A549 (cell line): ENCODE results near the gene FAM111B. TPM values are rescaled to one million over a fixed set of nuclear protein-coding genes. Genes with fewer than 3 reads are reported as not detected.
A peak's percentile ranks its signal among the peaks of the same experiment; 100 is the strongest.
"Not testable (repeated sequence)": the region's sequence is repeated elsewhere in the genome, so short reads cannot be mapped to it uniquely, and the experiment has no call there.

Experiments used
- ATAC-seq, 2 experiments: fragments of 200-7000 bp in 1 of 2; fragments of >200 bp in 1 of 2; cut with Nextera tagmentation in 1 of 2; cut with Tn5 transposase in 1 of 2; 3 replicates each; pipeline versions ENCODE4 v1.8.0 to v1.9.1; 2018 to 2020; ENCODE audit warnings: mild to moderate bottlenecking in 1 of 2, moderate library complexity in 1 of 2
- CTCF ChIA-PET: fragments of 300-600 bp; sonication (Branson Sonifier 250); formaldehyde crosslinking; extraction: SDS; loops from one replicate; lab custom pipeline; 2021; ENCODE audit warnings: antibody characterized with exemption, inconsistent platforms; lab: Yijun Ruan, JAX
- POLR2A ChIA-PET: fragments of 350-600 bp; formaldehyde crosslinking; extraction: SDS; loops from one replicate; lab custom pipeline; 2021; ENCODE audit warnings: antibody characterized with exemption, inconsistent platforms; lab: Yijun Ruan, JAX
- DNase-seq, 2 experiments: peaks; one replicate each; pipeline versions ENCODE4 v3.0.0 to v3.0.0-alpha.2; 2011 to 2016; ENCODE audit warnings: low read depth in 1 of 2, low spot score in 1 of 2
- FAIRE-seq: peaks from 2 replicates; lab custom pipeline; 2011; peaks lifted over from hg19 to GRCh38; lab: Jason Lieb, UNC
- H3K27ac ChIP-seq, 2 experiments: fragments of >200 bp; sonication (Bioruptor Twin); formaldehyde crosslinking; 3 replicates each; pipeline ENCODE4 v1.5.1; 2016 to 2017
- H3K4me1 ChIP-seq: fragments of >200 bp; sonication (Bioruptor Twin); formaldehyde crosslinking; 3 replicates; pipeline ENCODE4 v1.6.1; 2016
- H3K4me2 ChIP-seq: fragments of >200 bp; sonication (Bioruptor Twin); formaldehyde crosslinking; 3 replicates; pipeline ENCODE4 v1.6.1; 2016
- H3K4me3 ChIP-seq: fragments of >200 bp; sonication (Bioruptor Twin); formaldehyde crosslinking; 3 replicates; pipeline ENCODE4 v1.5.1; 2016
- H3K9me3 ChIP-seq: fragments of >200 bp; sonication (Bioruptor Twin); formaldehyde crosslinking; 3 replicates; pipeline ENCODE4 v1.6.1; 2016
- CBX8 ChIP-seq: fragments of 200-600 bp; sonication (generic); IDR thresholded peaks from 2 replicates; pipeline ENCODE4 v1.6.1; 2016
- CHD4 ChIP-seq: fragments of 200-600 bp; sonication (generic); IDR thresholded peaks from 2 replicates; pipeline ENCODE4 v1.6.1; 2016; ENCODE audit warnings: antibody characterized with exemption, mild to moderate bottlenecking, borderline replicate concordance
- E2F6 ChIP-seq: IDR thresholded peaks from 2 replicates; pipeline ENCODE4 v1.6.1; 2012; ENCODE audit warnings: low read depth, borderline replicate concordance
- EHMT2 ChIP-seq: fragments of 200-600 bp; sonication (generic); IDR thresholded peaks from 2 replicates; pipeline ENCODE4 v1.6.1; 2016; ENCODE audit warnings: antibody characterized with exemption, low read depth, mild to moderate bottlenecking, moderate library complexity
- EP300 ChIP-seq, 2 experiments: fragments of >200 bp; sonication (Bioruptor Twin); formaldehyde crosslinking; IDR thresholded peaks; 2 replicates in 1 of 2; 3 replicates in 1 of 2; pipeline ENCODE4 v1.6.1; 2016 to 2017
- ESRRA ChIP-seq: fragments of 150-350 bp; IDR thresholded peaks from 2 replicates; pipeline ENCODE4 v1.6.1; 2014; ENCODE audit warnings: mild to moderate bottlenecking, low read length, borderline replicate concordance
- FOXS1 ChIP-seq: fragments of 250-450 bp; sonication (Bioruptor Pico); IDR thresholded peaks from 2 replicates; pipeline ENCODE4 v1.5.0; 2020; ENCODE audit warnings: mild to moderate bottlenecking, moderate library complexity
- MAX ChIP-seq: IDR thresholded peaks from 2 replicates; pipeline ENCODE4 v1.6.1; 2012
- MAZ ChIP-seq: fragments of 150-350 bp; IDR thresholded peaks from 2 replicates; pipeline ENCODE4 v1.6.1; 2014; ENCODE audit warnings: antibody characterized with exemption, low read depth, low read length, borderline replicate concordance
- RAD21 ChIP-seq, 2 experiments: fragments of >200 bp in 1 of 2; sonication (Bioruptor Twin) in 1 of 2; formaldehyde crosslinking in 1 of 2; IDR thresholded peaks in 1 of 2; conservative IDR thresholded peaks in 1 of 2; 2 replicates in 1 of 2; 3 replicates in 1 of 2; pipeline ENCODE4 v1.6.1; 2012 to 2018; ENCODE audit warnings: inconsistent platforms in 1 of 2
- SMC3 ChIP-seq: fragments of >200 bp; sonication (Bioruptor Twin); formaldehyde crosslinking; IDR thresholded peaks from 3 replicates; pipeline ENCODE4 v1.6.1; 2018; ENCODE audit warnings: inconsistent platforms
- ZFP36 ChIP-seq: fragments of 450-650 bp; IDR thresholded peaks from 2 replicates; pipeline ENCODE4 v1.6.1; 2014; ENCODE audit warnings: borderline replicate concordance; ENCODE audit not compliant: partially characterized antibody
- WGBS: methylation state at CpG from one replicate; pipeline ENCODE4 v1.1.6; 2017; ENCODE audit errors: missing lambda C conversion rate; 5-methylcytosine and 5-hydroxymethylcytosine counted together
- polyA plus RNA-seq, 4 experiments: library from polyadenylated mRNA; depleted of rRNA in 3 of 4; stranded (reverse); fragments of >200 nt; fragmentation: RNase III in 1 of 4; extraction: RNeasy Plus Mini Kit Qiagen cat#74134 plus additional on column Dnase treatment in 1 of 4; gene quantifications; 2 replicates in 3 of 4; 3 replicates in 1 of 4; pipeline ENCODE4 v1.2.3, GENCODE V29; 2011 to 2017
- TF ChIP-seq, protein P1 (sequence below): fragments of 450-650 bp; IDR thresholded peaks from 2 replicates; pipeline ENCODE4 v1.6.1; 2014; ENCODE audit warnings: antibody characterized with exemption
- TF ChIP-seq, protein P2 (sequence below): fragments of 250-450 bp; sonication (Bioruptor Pico); IDR thresholded peaks from 2 replicates; pipeline ENCODE4 v1.5.0; 2021; ENCODE audit warnings: mild to moderate bottlenecking, moderate library complexity, borderline replicate concordance
- TF ChIP-seq, protein P3 (sequence below): fragments of >200 bp; sonication (Bioruptor Twin); formaldehyde crosslinking; IDR thresholded peaks from 3 replicates; pipeline ENCODE4 v1.5.1; 2016

Gene FAM111B
- polyA plus RNA-seq, 2 of the 4 experiments (the other 2 are of a cell fraction): 6.9 to 11.0 TPM

- TF ChIP-seq ESRRA (no peak), ZFP36 (no peak), EP300 (IDR thresholded peaks at IDR 0.05) (no peak)
- TF ChIP-seq, protein P1, sequence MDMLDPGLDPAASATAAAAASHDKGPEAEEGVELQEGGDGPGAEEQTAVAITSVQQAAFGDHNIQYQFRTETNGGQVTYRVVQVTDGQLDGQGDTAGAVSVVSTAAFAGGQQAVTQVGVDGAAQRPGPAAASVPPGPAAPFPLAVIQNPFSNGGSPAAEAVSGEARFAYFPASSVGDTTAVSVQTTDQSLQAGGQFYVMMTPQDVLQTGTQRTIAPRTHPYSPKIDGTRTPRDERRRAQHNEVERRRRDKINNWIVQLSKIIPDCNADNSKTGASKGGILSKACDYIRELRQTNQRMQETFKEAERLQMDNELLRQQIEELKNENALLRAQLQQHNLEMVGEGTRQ: no peak
- TF ChIP-seq, all 56 proteins: peak for 3
Observed at GRCh38 chr11:59097113-59097708, 9.8 kb upstream of the FAM111B start (continued).

DNA sequence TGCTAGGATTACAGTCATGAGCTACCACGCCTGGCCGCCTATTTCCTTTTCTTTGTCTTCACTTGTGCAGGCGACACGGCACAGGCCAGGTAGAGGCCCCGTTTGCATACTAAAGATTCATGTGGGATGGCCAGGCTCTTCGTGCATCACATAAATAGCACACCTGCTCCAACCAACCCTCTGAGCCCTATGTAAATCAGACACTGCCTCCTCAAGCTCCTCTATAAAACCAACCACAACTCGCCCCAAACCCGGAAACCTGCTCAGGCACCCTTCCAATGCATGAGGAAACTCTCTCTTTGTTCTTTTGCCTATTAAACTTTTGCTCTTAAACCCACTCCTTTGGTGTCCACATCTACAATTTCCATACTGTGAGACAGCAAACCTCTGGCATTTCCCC is 9.1 kb upstream of the FAM111B start:
- H3K9me3 ChIP-seq, H3K4me1 ChIP-seq, FAIRE-seq, H3K4me3 ChIP-seq, H3K4me2 ChIP-seq, DNase-seq, H3K27ac ChIP-seq, POLR2A ChIA-PET, ATAC-seq: not testable (repeated sequence)
- 42% methylated on average over 8 of the region's 8 CpGs for WGBS
- CTCF ChIA-PET: interaction anchor here (0.7 to 4.1 kb wide), 10 partner anchors 8 to 60 kb away, joined by 3 to 25 read pairs (median 4); partner anchors contain the start of genes FAM111B and GLYATL1B

DNA sequence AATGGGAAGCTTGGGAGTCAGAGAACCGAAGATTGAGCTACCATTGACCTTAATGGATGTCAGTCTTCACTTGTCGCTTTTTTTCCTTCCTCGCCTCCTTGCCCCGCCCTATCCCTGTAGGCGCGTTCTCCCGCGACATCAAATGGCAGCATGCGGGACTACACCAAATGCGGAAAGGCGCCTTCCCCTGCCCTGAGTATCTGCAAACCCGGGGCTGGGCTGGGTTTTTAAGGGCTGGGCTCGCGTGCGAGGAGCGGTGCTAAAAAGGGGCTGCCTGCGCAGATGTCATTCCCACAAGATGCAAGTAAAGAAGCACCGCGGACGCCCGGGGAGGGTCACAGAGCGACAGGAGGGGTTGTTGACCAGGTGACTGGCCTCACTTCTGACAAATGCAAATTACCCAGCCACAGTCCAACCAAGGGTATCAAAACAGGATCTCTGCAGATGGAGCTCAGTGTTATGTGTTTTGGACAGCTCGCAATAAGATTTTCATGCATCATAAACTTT is 4.7 kb upstream of the FAM111B start:
- H3K9me3 ChIP-seq: no peaks in the 10 kb centered on the region
- H3K4me1 ChIP-seq: peaks cover 8% of the 10 kb centered on the region; the same call in 2 of the 3 replicates
- ChIA-PET CTCF (interaction anchor here (0.7 to 4.7 kb wide), 5 partner anchors 34 to 327 kb away, joined by 3 to 15 read pairs (median 5); no protein-coding TSS in a partner anchor), POLR2A (no interaction called here)
- FAIRE-seq: no peak
- H3K4me3 ChIP-seq: peak overlapping the region; percentile 49
- H3K4me2 ChIP-seq: peak overlapping the region; percentile 97
- 16% methylated on average over 23 of the region's 23 CpGs for WGBS
- TF ChIP-seq, protein P2, sequence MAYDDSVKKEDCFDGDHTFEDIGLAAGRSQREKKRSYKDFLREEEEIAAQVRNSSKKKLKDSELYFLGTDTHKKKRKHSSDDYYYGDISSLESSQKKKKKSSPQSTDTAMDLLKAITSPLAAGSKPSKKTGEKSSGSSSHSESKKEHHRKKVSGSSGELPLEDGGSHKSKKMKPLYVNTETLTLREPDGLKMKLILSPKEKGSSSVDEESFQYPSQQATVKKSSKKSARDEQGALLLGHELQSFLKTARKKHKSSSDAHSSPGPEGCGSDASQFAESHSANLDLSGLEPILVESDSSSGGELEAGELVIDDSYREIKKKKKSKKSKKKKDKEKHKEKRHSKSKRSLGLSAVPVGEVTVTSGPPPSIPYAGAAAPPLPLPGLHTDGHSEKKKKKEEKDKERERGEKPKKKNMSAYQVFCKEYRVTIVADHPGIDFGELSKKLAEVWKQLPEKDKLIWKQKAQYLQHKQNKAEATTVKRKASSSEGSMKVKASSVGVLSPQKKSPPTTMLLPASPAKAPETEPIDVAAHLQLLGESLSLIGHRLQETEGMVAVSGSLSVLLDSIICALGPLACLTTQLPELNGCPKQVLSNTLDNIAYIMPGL (CRISPR knock-in tag): no peak
- TF ChIP-seq FOXS1 (CRISPR knock-in tag): no peak
- TF ChIP-seq SMC3: no peak
- no peak for TF ChIP-seq MAZ
- TF ChIP-seq E2F6: peak; percentile 66
- TF ChIP-seq CBX8: no peak
- no peak for TF ChIP-seq EHMT2
- TF ChIP-seq, protein P3, sequence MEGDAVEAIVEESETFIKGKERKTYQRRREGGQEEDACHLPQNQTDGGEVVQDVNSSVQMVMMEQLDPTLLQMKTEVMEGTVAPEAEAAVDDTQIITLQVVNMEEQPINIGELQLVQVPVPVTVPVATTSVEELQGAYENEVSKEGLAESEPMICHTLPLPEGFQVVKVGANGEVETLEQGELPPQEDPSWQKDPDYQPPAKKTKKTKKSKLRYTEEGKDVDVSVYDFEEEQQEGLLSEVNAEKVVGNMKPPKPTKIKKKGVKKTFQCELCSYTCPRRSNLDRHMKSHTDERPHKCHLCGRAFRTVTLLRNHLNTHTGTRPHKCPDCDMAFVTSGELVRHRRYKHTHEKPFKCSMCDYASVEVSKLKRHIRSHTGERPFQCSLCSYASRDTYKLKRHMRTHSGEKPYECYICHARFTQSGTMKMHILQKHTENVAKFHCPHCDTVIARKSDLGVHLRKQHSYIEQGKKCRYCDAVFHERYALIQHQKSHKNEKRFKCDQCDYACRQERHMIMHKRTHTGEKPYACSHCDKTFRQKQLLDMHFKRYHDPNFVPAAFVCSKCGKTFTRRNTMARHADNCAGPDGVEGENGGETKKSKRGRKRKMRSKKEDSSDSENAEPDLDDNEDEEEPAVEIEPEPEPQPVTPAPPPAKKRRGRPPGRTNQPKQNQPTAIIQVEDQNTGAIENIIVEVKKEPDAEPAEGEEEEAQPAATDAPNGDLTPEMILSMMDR: peak; percentile 29; the same call in 2 of the 3 replicates
- TF ChIP-seq, protein P1: no peak
- TF ChIP-seq CHD4: no peak
- TF ChIP-seq MAX: peak; percentile 85
- peak; percentile 39 to 56; a peak in 4 of 5 replicates for TF ChIP-seq RAD21 (conservative IDR thresholded peaks at IDR 0.05 in 1 of 2, IDR thresholded peaks at IDR 0.05 in 1 of 2)
- no peak for TF ChIP-seq EP300 (IDR thresholded peaks at IDR 0.05)
- TF ChIP-seq, all 56 proteins: peak for 4
- peak; percentile 60 to 69 for ATAC-seq
- H3K27ac ChIP-seq: peak overlapping the region; percentile 44 to 46; a peak in 2 of 6 replicates
- peak; percentile 57 to 78 for DNase-seq

DNA sequence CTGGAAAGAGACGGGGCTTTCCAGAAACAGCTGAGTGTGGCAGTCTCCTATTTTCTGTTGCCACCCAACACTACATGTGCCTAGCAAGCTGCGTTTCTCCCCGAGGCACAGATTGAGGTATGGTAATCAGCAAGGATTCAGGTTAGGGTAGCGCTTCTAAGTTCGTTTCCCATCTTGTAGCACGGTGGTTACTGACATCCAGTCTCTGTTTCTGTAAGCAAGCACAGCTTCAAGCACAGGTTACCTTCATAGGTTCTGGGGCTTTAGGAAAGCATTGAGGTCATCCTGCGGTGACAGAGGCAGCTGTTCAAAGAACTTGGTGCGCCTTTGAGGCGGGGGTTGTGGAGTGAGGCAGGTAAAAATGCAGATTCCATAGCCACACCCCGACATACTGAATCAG is 684 bp downstream of the FAM111B start:
- Histone ChIP-seq H3K4me3 (peak overlapping the region; percentile 67), H3K27ac (peak overlapping the region; percentile 51 to 80; a peak in 5 of 6 replicates), H3K4me1 (peaks cover 12% of the 10 kb centered on the region), H3K4me2 (peak overlapping the region; percentile 93)
- FAIRE-seq, POLR2A ChIA-PET, H3K9me3 ChIP-seq, DNase-seq, ATAC-seq: not testable (repeated sequence)
- WGBS: 54% methylated on average over 10 of the region's 10 CpGs
- CTCF ChIA-PET: interaction anchor here (0.8 to 2.4 kb wide), 4 partner anchors 10 to 51 kb away, joined by 3 to 19 read pairs (median 6); no protein-coding TSS in a partner anchor
